Right lobe of liver (tissue), 6 donors: ENCODE measurements around the gene SNTA1. TPM values are rescaled to one million over a fixed set of nuclear protein-coding genes. Genes with fewer than 3 reads are reported as not detected.

Experiments
- ATAC-seq, 4 donors: fragments of 200-7000 bp; cut with Tn5 transposase; one replicate each; pipeline ENCODE4 v1.9.1; 2020; ENCODE audit warnings: mild to moderate bottlenecking in 4 of 4, moderate library complexity in 4 of 4
- DNase-seq, 3 donors: peaks; one replicate each; pipeline ENCODE4 v3.0.0-alpha.2; 2020
- H3K27ac ChIP-seq, 3 donors: fragments of 200-600 bp; one replicate each; pipeline ENCODE4 v1.8.0; 2022
- H3K27me3 ChIP-seq, 2 donors: fragments of 200-600 bp; one replicate each; pipeline ENCODE4 v1.8.0; 2022
- H3K36me3 ChIP-seq, 4 donors: fragments of 200-600 bp; sonication (generic) in 1 of 4; one replicate each; pipeline versions ENCODE4 v1.5.1 to v1.8.0; 2017 to 2022; ENCODE audit warnings: control low read depth in 1 of 4
- H3K4me1 ChIP-seq, 4 donors: fragments of 200-600 bp; sonication (generic) in 1 of 4; one replicate each; pipeline versions ENCODE4 v1.5.1 to v1.8.0; 2017 to 2022; ENCODE audit warnings: control low read depth in 1 of 4
- H3K4me3 ChIP-seq, 3 donors: fragments of 200-600 bp; one replicate each; pipeline ENCODE4 v1.8.0; 2022
- H3K9me3 ChIP-seq, 4 donors: fragments of 200-600 bp; sonication (generic) in 1 of 4; one replicate each; pipeline versions ENCODE4 v1.5.1 to v1.8.0; 2017 to 2022; ENCODE audit warnings: control low read depth in 1 of 4
- POLR2A ChIP-seq: fragments of 450-650 bp; IDR thresholded peaks from one replicate; pipeline ENCODE4 v1.6.1; 2017; ENCODE audit warnings: antibody characterized with exemption, mild to moderate bottlenecking
- WGBS: methylation state at CpG from one replicate; pipeline ENCODE4 v1.1.6; 2018; ENCODE audit warnings: low coverage, low lambda C conversion rate; ENCODE audit not compliant: insufficient coverage; ENCODE audit errors: missing lambda C conversion rate; 5-methylcytosine and 5-hydroxymethylcytosine counted together
- intact Hi-C, 2 donors: fragments of 100-400 bp; cut with DNase I; formaldehyde crosslinking; loops; one replicate each; pipeline versions ENCODE4 v1.11.2 to v1.14.1; 2022
- total RNA-seq, 6 experiments: library from RNA; depleted of rRNA in 2 of 6; stranded (reverse); fragments of >200 nt in 2 of 6; fragmentation: NEBNext Ultra II Directional in 3 of 6; extraction: Animal tissue kit (Norgen Biotek cat#: 25700) in 3 of 6; gene quantifications; one replicate each; pipeline versions ENCODE4 v1.1.0 to v1.2.4, GENCODE V29; 2016 to 2023
- TF ChIP-seq, protein P1 (sequence below), 4 donors: fragments of 200-600 bp in 3 of 4; fragments of 450-650 bp in 1 of 4; IDR thresholded peaks; one replicate each; pipeline versions ENCODE4 v1.5.1 to v1.8.0; 2016 to 2022; ENCODE audit warnings: antibody characterized with exemption in 4 of 4, mild to moderate bottlenecking in 2 of 4
- donor health status: DM: no; HTN: yes; CAD: no.
- donor health status: DM: no; HTN: no; CAD: no.
- donor health status: DM: no; HTN: no; CAD: no.
- donor health status: DM: no; HTN: yes; CAD: no.
- donor health status: DM: no; HTN: yes; CAD: no.

SNTA1 gene
- total RNA-seq, 6 experiments from 2014 or later, result 6.5 to 13.3 (median 8.1) TPM

DNA sequence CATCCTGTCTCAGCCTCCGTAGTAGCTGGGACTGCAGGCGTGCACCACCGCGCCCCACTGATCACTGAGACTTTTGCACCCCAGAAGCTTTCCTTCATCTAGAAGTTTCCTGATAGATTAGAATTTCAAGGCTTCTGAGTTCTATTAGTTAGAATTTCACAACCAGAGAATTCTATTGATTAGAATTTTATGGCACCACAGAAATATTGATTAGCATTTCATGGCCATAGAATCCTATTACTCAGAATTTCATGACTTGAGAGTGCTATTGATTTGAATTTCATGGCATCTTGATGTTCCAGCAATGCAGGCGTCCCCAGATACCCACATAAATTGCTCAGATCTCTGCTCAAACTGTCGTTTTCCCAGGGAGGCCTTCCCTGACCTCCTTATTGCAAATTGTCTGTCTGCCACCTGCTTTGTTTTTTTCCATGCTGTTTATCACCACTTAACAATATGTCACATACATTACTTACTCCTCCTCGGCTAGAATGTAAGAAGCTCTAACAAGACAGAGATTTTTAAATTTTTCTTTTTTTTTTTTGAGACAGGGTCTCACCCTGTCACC lies 29.4 kb upstream of the SNTA1 start:
- no peak for DNase-seq
- no peak for ATAC-seq
- WGBS, result 49% methylated on average over 3 of the region's 7 CpGs
- no peak for TF ChIP-seq POLR2A
- TF ChIP-seq, protein P1, sequence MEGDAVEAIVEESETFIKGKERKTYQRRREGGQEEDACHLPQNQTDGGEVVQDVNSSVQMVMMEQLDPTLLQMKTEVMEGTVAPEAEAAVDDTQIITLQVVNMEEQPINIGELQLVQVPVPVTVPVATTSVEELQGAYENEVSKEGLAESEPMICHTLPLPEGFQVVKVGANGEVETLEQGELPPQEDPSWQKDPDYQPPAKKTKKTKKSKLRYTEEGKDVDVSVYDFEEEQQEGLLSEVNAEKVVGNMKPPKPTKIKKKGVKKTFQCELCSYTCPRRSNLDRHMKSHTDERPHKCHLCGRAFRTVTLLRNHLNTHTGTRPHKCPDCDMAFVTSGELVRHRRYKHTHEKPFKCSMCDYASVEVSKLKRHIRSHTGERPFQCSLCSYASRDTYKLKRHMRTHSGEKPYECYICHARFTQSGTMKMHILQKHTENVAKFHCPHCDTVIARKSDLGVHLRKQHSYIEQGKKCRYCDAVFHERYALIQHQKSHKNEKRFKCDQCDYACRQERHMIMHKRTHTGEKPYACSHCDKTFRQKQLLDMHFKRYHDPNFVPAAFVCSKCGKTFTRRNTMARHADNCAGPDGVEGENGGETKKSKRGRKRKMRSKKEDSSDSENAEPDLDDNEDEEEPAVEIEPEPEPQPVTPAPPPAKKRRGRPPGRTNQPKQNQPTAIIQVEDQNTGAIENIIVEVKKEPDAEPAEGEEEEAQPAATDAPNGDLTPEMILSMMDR (IDR thresholded peaks at IDR 0.05), result no peak
- H3K4me1 ChIP-seq, result peaks cover 0 to 7% (median 0%) of the 10 kb centered on the region in 4 donors
- H3K27ac ChIP-seq, result no peak overlapping the region
- H3K4me3 ChIP-seq, result no peak overlapping the region
- no peaks in the 10 kb centered on the region for H3K9me3 ChIP-seq
- no peaks in the 10 kb centered on the region for H3K36me3 ChIP-seq
- H3K27me3 ChIP-seq, result no peaks in the 10 kb centered on the region
- intact Hi-C loops, result no loop called here

DNA sequence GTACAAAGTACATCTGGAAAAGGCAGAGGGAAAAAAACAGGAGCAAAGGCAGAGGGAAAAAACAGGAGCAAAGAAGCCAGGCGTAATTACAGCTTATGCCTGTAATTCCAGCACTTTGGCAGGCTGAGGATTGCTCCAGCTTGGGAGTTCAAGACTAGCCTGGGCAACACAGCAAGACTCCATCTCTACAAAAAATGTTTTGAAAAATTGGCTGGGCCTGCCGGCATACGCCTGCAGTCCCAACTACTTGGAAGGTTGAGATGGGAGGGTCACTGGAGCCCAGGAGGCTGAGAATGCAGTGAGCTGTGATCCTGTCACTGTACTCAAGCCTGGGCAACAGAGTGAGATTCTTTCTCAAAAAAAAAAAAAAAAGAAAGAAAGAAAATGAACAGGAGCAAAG lies 27.3 kb upstream of the SNTA1 start:
- no peaks in the 10 kb centered on the region for H3K36me3 ChIP-seq
- intact Hi-C loops, result no loop called here
- TF ChIP-seq POLR2A, result no peak
- TF ChIP-seq, protein P1 (IDR thresholded peaks at IDR 0.05), result no peak
- peaks cover 0 to 7% (median 0%) of the 10 kb centered on the region in 4 donors for H3K4me1 ChIP-seq
- WGBS, result 85% methylated on average over 3 of the region's 3 CpGs
- ATAC-seq, result no peak
- H3K4me3 ChIP-seq, result no peak overlapping the region
- no peaks in the 10 kb centered on the region for H3K9me3 ChIP-seq
- H3K27me3 ChIP-seq, result no peaks in the 10 kb centered on the region
- H3K27ac ChIP-seq, result no peak overlapping the region
- no peak for DNase-seq

DNA sequence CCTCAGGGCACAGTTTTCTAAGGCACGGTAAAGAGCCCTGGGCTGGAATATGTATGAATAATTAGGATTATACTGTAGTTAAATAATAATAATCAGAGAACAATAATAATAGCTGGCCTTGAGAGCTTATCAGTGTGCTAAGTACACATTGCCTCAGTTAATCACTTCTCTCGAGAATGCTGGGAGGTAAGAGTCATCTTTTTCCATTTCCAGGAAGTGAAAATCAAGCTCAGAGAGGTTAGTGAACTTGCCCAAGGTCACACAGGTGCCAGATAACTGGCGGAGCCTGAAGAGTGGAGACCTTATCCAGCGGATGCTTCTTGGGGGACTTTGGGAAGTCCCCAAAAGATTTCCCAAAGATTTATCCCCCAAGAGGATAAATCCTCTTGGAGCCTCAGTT lies 26.9 kb upstream of the SNTA1 start:
- H3K4me3 ChIP-seq, result no peak overlapping the region
- H3K27me3 ChIP-seq, result no peaks in the 10 kb centered on the region
- no peaks in the 10 kb centered on the region for H3K9me3 ChIP-seq
- TF ChIP-seq POLR2A, result no peak
- TF ChIP-seq, protein P1 (IDR thresholded peaks at IDR 0.05), result no peak
- ATAC-seq, result no peak
- no peak for DNase-seq
- H3K36me3 ChIP-seq, result no peaks in the 10 kb centered on the region
- intact Hi-C loops, result no loop called here
- peaks cover 0 to 7% (median 0%) of the 10 kb centered on the region in 4 donors for H3K4me1 ChIP-seq
- WGBS, result 61% methylated on average over 4 of the region's 4 CpGs
- H3K27ac ChIP-seq, result no peak overlapping the region

DNA sequence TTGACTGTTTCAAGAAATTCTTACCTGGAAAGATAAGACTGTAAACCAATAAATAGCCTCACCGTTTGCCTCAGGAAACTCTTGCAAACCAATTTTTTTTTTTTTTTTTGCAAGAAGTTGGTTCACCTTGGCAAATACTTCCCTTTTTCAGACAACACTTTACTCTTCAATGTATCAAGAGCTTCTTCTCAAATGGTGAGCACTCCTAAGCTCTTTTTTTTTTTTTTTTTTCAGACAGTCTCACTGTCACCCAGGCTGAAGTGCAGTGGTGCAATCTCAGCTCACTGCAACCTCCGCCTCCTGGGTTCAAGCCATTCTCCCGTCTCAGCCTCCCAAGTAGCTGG lies 22.7 kb upstream of the SNTA1 start:
- no peak for TF ChIP-seq POLR2A
- TF ChIP-seq, protein P1 (IDR thresholded peaks at IDR 0.05), result no peak
- ATAC-seq (no peak), DNase-seq (no peak)
- H3K27ac ChIP-seq, result no peak overlapping the region
- intact Hi-C loops, result loop anchor here in 1 of 2 donors (10.0 kb wide), 1 partner anchor 189 kb away; no protein-coding TSS in a partner anchor
- 67% methylated on average over 3 of the region's 3 CpGs for WGBS
- H3K36me3 ChIP-seq, result no peaks in the 10 kb centered on the region
- H3K4me1 ChIP-seq, result no peaks in the 10 kb centered on the region
- H3K4me3 ChIP-seq, result no peak overlapping the region
- no peaks in the 10 kb centered on the region for H3K27me3 ChIP-seq
- no peaks in the 10 kb centered on the region for H3K9me3 ChIP-seq
